ENCODE measurements around the gene ACOT9. TPM values are rescaled to one million over a fixed set of nuclear protein-coding genes. Genes with fewer than 3 reads are reported as not detected.
"Not testable (repeated sequence)": the region's sequence is repeated elsewhere in the genome, so short reads cannot be mapped to it uniquely, and the experiment has no call there.

ACOT9 gene
- total RNA-seq, 1 donor from 2014 or later: 52.7 TPM

DNA sequence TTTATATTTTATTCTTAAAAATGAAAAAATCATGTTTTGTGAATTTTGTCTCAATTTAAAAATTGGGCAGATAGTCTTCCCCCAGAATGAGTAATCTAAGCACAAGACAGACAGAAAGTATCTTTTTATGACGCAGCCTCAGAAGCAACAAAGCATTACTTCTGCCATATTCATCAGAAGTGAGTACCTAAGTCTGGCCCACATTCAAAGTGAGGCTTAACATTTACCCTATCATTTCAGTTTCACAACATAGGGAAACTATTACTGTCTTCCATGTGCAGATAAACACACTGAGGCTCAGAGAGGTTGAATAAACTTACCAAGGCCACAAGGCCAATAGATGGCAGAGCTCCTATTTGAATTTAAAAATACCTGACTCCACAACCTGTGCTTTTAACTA is 80.2 kb downstream of the ACOT9 start:
- H3K9me3 Mint-ChIP-seq: no peaks in the 10 kb centered on the region

GRCh38 chrX:23662187-23662586 is 80.9 kb downstream of the ACOT9 start:
- peaks cover 5% of the 10 kb centered on the region for H3K27me3 Mint-ChIP-seq (ENCODE audit: insufficient read depth, low read depth)
- DNase-seq (ENCODE audit: low spot score): no peak
- H3K4me1 ChIP-seq: peaks cover 6% of the 10 kb centered on the region
- no peaks in the 10 kb centered on the region for H3K36me3 Mint-ChIP-seq
- H3K9me3 Mint-ChIP-seq: no peaks in the 10 kb centered on the region
- H4K20me1 ChIP-seq (ENCODE audit: low read depth): no peaks in the 10 kb centered on the region
- H3K27ac Mint-ChIP-seq: no peak overlapping the region
- TF ChIP-seq EZH2phosphoT487 (IDR thresholded peaks at IDR 0.05) (no peak), EZH2 (IDR thresholded peaks at IDR 0.05) (no peak)
- TF ChIP-seq, protein P1, sequence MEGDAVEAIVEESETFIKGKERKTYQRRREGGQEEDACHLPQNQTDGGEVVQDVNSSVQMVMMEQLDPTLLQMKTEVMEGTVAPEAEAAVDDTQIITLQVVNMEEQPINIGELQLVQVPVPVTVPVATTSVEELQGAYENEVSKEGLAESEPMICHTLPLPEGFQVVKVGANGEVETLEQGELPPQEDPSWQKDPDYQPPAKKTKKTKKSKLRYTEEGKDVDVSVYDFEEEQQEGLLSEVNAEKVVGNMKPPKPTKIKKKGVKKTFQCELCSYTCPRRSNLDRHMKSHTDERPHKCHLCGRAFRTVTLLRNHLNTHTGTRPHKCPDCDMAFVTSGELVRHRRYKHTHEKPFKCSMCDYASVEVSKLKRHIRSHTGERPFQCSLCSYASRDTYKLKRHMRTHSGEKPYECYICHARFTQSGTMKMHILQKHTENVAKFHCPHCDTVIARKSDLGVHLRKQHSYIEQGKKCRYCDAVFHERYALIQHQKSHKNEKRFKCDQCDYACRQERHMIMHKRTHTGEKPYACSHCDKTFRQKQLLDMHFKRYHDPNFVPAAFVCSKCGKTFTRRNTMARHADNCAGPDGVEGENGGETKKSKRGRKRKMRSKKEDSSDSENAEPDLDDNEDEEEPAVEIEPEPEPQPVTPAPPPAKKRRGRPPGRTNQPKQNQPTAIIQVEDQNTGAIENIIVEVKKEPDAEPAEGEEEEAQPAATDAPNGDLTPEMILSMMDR (IDR thresholded peaks at IDR 0.05): no peak
- H3K4me1 Mint-ChIP-seq: peaks cover 19% of the 10 kb centered on the region
- H3K79me2 ChIP-seq (ENCODE audit: low read depth): no peaks in the 10 kb centered on the region
- H3K4me3 Mint-ChIP-seq: no peak overlapping the region
- no peak overlapping the region for H3K27ac ChIP-seq
- H2AFZ ChIP-seq (replicated peaks): no peak overlapping the region
- no peaks in the 10 kb centered on the region for H3K9me3 ChIP-seq (ENCODE audit: low read depth)
- no peak overlapping the region for H3K9ac ChIP-seq
- no peaks in the 10 kb centered on the region for H3F3A ChIP-seq (ENCODE audit: low read depth)
- no peak overlapping the region for H3K4me2 ChIP-seq
- no peaks in the 10 kb centered on the region for H3K27me3 ChIP-seq
- H3K36me3 ChIP-seq: no peaks in the 10 kb centered on the region
- H3K4me3 ChIP-seq: no peak overlapping the region

More for the DNA sequence above, 80.2 kb downstream of the ACOT9 start:
- H4K20me1 ChIP-seq (ENCODE audit: low read depth): no peaks in the 10 kb centered on the region
- H3K4me2 ChIP-seq: no peak overlapping the region
- H3K4me1 Mint-ChIP-seq: peaks cover 19% of the 10 kb centered on the region
- H3K4me1 ChIP-seq: peaks cover 6% of the 10 kb centered on the region
- no peak overlapping the region for H3K4me3 Mint-ChIP-seq
- H3K9me3 ChIP-seq (ENCODE audit: low read depth): no peaks in the 10 kb centered on the region
- peaks cover 5% of the 10 kb centered on the region for H3K27me3 Mint-ChIP-seq (ENCODE audit: insufficient read depth, low read depth)
- no peaks in the 10 kb centered on the region for H3K36me3 ChIP-seq
- no peak overlapping the region for H3K4me3 ChIP-seq
- TF ChIP-seq, protein P1 (IDR thresholded peaks at IDR 0.05): no peak
- TF ChIP-seq EZH2phosphoT487 (IDR thresholded peaks at IDR 0.05): no peak
- no peak for TF ChIP-seq EZH2 (IDR thresholded peaks at IDR 0.05)
- DNase-seq (ENCODE audit: low spot score): no peak
- H3K36me3 Mint-ChIP-seq: no peaks in the 10 kb centered on the region
- H3K27ac Mint-ChIP-seq: no peak overlapping the region
- H3K79me2 ChIP-seq (ENCODE audit: low read depth): peaks cover 4% of the 10 kb centered on the region
- no peaks in the 10 kb centered on the region for H3F3A ChIP-seq (ENCODE audit: low read depth)
- H3K27me3 ChIP-seq: no peaks in the 10 kb centered on the region
- H3K9ac ChIP-seq: no peak overlapping the region
- H3K27ac ChIP-seq: no peak overlapping the region
- H2AFZ ChIP-seq (replicated peaks): no peak overlapping the region

DNA sequence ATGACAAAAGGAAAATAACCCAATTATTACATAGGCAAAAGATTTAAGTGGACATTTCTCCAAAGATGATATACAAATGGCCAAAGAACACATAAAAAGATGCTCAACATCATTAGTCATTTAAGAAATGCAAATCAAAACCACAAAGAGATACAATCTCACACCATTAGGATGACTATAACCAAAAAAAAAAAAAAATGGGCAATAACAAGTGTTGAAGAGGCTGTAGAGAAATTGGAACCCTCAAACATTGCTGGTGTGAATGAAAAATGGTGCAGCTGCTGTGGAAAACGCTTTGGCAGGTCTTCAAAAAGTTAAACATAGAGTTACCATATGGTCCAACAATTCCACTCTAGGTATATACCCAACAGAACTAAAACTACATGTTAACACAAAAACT is 81.4 kb downstream of the ACOT9 start:
- Histone ChIP-seq H3K4me2 (no peak overlapping the region), H3K27ac (no peak overlapping the region), H2AFZ (replicated peaks) (no peak overlapping the region), H3F3A (ENCODE audit: low read depth) (no peaks in the 10 kb centered on the region), H3K79me2 (ENCODE audit: low read depth) (no peaks in the 10 kb centered on the region), H3K4me1 (peaks cover 2% of the 10 kb centered on the region), H3K36me3 (no peaks in the 10 kb centered on the region), H3K9me3 (ENCODE audit: low read depth) (no peaks in the 10 kb centered on the region), H3K4me3 (no peak overlapping the region), H3K27me3 (no peaks in the 10 kb centered on the region), H3K9ac (no peak overlapping the region), H4K20me1 (ENCODE audit: low read depth) (no peaks in the 10 kb centered on the region)
- Mint-ChIP-seq H3K4me1 (peaks cover 15% of the 10 kb centered on the region), H3K36me3 (no peaks in the 10 kb centered on the region), H3K9me3 (no peaks in the 10 kb centered on the region), H3K4me3 (no peak overlapping the region), H3K27ac (no peak overlapping the region), H3K27me3 (ENCODE audit: insufficient read depth, low read depth) (peaks cover 5% of the 10 kb centered on the region)
- DNase-seq (ENCODE audit: low spot score): no peak
- TF ChIP-seq, protein P1 (IDR thresholded peaks at IDR 0.05): no peak

GRCh38 chrX:23660766-23661132 is 82.3 kb downstream of the ACOT9 start:
- Histone ChIP-seq H3K4me3 (no peak overlapping the region), H3K9ac (no peak overlapping the region), H3K27ac (no peak overlapping the region), H2AFZ (replicated peaks) (peak overlapping the region; percentile 82), H3K79me2 (ENCODE audit: low read depth) (no peaks in the 10 kb centered on the region), H3F3A (ENCODE audit: low read depth) (no peaks in the 10 kb centered on the region), H3K4me2 (no peak overlapping the region), H3K4me1 (no peaks in the 10 kb centered on the region), H3K27me3 (no peaks in the 10 kb centered on the region), H3K9me3 (ENCODE audit: low read depth) (no peaks in the 10 kb centered on the region), H4K20me1 (ENCODE audit: low read depth) (no peaks in the 10 kb centered on the region), H3K36me3 (no peaks in the 10 kb centered on the region)
- Mint-ChIP-seq H3K9me3 (no peaks in the 10 kb centered on the region), H3K27me3 (ENCODE audit: insufficient read depth, low read depth) (peaks cover 5% of the 10 kb centered on the region), H3K4me3 (no peak overlapping the region), H3K36me3 (no peaks in the 10 kb centered on the region), H3K27ac (no peak overlapping the region), H3K4me1 (peaks cover 8% of the 10 kb centered on the region)
- DNase-seq (ENCODE audit: low spot score): no peak
- TF ChIP-seq, protein P1 (IDR thresholded peaks at IDR 0.05): no peak

- DNase-seq (ENCODE audit: low spot score); H3K4me3 ChIP-seq; H3K9me3 ChIP-seq (ENCODE audit: low read depth); H3K27me3 ChIP-seq; H3K79me2 ChIP-seq (ENCODE audit: low read depth); H3K9ac ChIP-seq; H3K36me3 Mint-ChIP-seq; H3K9me3 Mint-ChIP-seq; H3K36me3 ChIP-seq; H4K20me1 ChIP-seq (ENCODE audit: low read depth); H3K4me1 Mint-ChIP-seq; H3K4me1 ChIP-seq; H3F3A ChIP-seq (ENCODE audit: low read depth); H3K4me3 Mint-ChIP-seq; H3K27ac ChIP-seq; H3K27me3 Mint-ChIP-seq (ENCODE audit: insufficient read depth, low read depth): not testable (repeated sequence)
- H3K4me2 ChIP-seq: peak overlapping the region; percentile 27
- H2AFZ ChIP-seq (replicated peaks): peak overlapping the region; percentile 82
- peak overlapping the region; percentile 38 for H3K27ac Mint-ChIP-seq
Observed at GRCh38 chrX:23660083-23660765, 82.9 kb downstream of the ACOT9 start.
